SK-N-MC (cell line): Measurements from ENCODE around the gene ARL8A.
"Not testable (repeated sequence)": the region's sequence is repeated elsewhere in the genome, so short reads cannot be mapped to it uniquely, and the experiment has no call there.

Experiments used
- DNase-seq: peaks from one replicate; pipeline ENCODE4 v3.0.0-alpha.2; 2011; ENCODE audit warnings: low read depth, low spot score
- H3K27ac ChIP-seq: fragments of 200-600 bp; sonication (generic); 2 replicates; pipeline ENCODE4 v1.5.1; 2016; ENCODE audit warnings: mixed run types
- H3K36me3 ChIP-seq: fragments of 200-600 bp; sonication (generic); 2 replicates; pipeline ENCODE4 v1.6.1; 2017; ENCODE audit warnings: antibody characterized with exemption, low read length, mixed read lengths; ENCODE audit not compliant: insufficient read depth
- H3K4me3 ChIP-seq: fragments of 200-600 bp; sonication (generic); 2 replicates; pipeline ENCODE4 v1.5.1; 2016
- H3K9ac ChIP-seq: fragments of 200-600 bp; sonication (generic); 2 replicates; pipeline ENCODE4 v1.8.0; 2017; ENCODE audit warnings: mixed run types, mixed read lengths; ENCODE audit not compliant: insufficient read length
- H3K9me3 ChIP-seq: fragments of 200-600 bp; sonication (generic); 2 replicates; pipeline ENCODE4 v1.6.1; 2017; ENCODE audit warnings: low read depth, mild to moderate bottlenecking, antibody characterized with exemption, low read length, moderate library complexity, mixed read lengths
- EZH2 ChIP-seq: fragments of 200-600 bp; sonication (generic); IDR thresholded peaks from one replicate; pipeline ENCODE4 v1.6.1; 2017; ENCODE audit warnings: antibody characterized with exemption
- FOXP2 ChIP-seq: optimal IDR thresholded peaks from 2 replicates; pipeline ENCODE3; 2011; ENCODE audit warnings: mild to moderate bottlenecking, moderate library complexity; ENCODE audit not compliant: insufficient read depth; ENCODE audit errors: extremely low read length, control extremely low read depth
- POLR2AphosphoS5 ChIP-seq: IDR thresholded peaks from 2 replicates; pipeline ENCODE4 v1.6.1; 2012; ENCODE audit warnings: mild to moderate bottlenecking, low read depth, low read length, borderline replicate concordance

Gene ARL8A

DNA sequence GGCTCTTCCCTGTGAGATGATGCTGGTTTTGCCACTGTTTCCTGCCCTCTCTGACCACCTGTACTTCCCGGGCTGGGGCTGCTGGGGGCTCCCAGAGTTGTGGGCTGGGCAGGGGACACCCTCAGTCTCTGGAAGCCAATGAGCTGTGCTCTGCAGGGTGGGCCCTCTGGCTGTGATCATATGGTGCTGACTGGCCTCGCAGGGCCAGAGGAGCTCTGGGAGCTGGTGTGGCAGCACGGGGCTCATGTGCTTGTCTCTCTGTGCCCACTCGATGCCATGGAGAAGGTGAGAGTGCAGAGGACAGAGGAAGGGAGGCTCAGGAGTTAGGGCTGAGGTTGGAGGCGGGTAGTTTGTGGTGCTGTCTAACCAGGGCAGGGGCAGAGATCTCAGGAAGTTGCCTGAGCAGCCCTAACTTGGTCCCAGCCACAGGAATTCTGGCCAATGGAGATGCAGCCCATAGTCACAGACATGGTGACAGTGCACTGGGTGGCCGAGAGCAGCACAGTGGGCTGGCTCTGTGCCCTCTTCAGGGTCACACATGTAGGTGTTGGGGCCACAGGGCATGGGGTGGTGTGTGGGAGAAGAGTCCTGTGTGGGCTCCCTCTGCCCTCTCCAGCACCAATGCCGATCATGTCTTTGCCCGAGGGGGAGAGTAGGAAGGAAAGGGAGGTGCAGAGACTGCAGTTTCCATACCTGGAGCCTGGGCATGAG, 43.3 kb upstream of the ARL8A start:
- H3K9me3 ChIP-seq = no peaks in the 10 kb centered on the region
- TF ChIP-seq FOXP2 (no peak), POLR2AphosphoS5 (no peak), EZH2 (no peak)
- no peak for DNase-seq
- H3K4me3 ChIP-seq = no peak overlapping the region
- no peaks in the 10 kb centered on the region for H3K36me3 ChIP-seq
- H3K27ac ChIP-seq = no peak overlapping the region
- no peak overlapping the region for H3K9ac ChIP-seq

DNA sequence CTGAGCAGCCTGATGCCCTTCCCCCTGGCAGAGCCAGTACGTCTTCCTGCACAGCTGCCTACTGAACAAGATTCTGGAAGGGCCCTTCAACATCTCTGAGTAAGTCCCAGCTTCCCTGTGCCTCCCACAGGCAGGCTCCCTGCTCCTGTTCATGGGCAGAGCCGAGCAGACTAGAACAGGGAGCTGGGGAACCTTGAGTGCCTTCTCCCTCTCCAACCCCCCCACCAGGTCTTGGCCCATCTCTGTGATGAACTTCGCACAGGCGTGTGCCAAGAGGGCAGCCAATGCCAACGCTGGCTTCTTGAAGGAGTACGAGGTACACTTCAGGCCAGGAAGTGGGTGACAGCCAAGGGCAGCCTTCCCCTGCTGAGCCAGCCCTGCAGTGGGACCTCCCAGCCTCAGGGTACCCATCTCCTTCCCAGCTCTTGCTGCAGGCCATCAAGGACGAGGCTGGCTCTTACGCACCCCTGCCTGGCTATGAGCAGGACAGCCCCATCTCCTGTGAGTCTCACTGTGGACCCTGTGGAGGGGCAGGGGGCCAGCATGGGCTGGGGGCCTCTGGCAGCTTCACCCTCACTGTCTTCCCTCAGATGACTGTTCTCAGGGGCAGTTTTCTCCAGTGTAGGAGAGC, 42.6 kb upstream of the ARL8A start:
- Histone ChIP-seq H3K9ac (no peak overlapping the region), H3K4me3 (no peak overlapping the region), H3K27ac (no peak overlapping the region), H3K9me3 (no peaks in the 10 kb centered on the region), H3K36me3 (no peaks in the 10 kb centered on the region)
- TF ChIP-seq EZH2 = no peak
- TF ChIP-seq FOXP2 = no peak
- no peak for TF ChIP-seq POLR2AphosphoS5
- no peak for DNase-seq

DNA sequence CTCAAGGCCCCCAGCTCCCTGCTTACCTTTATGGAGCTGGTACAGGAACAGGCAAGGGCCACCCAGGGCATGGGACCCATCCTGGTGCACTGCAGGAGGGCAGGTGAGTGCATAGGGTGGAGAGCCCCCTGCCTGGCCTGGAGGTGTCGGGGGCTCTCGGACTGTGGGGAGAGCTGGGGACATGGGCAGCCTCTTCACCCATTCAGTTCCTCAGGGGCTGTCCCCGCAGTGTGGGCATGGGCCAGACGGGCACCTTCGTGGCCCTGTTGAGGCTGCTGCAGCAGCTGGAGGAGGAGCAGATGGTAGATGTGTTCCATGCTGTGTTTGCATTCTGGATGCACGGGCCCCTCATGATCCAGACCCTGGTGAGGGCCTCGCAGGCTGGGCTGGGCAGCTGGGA, 41.8 kb upstream of the ARL8A start:
- no peak for TF ChIP-seq FOXP2
- TF ChIP-seq POLR2AphosphoS5 = no peak
- TF ChIP-seq EZH2 = no peak
- no peak overlapping the region for H3K4me3 ChIP-seq
- H3K27ac ChIP-seq = no peak overlapping the region
- no peaks in the 10 kb centered on the region for H3K9me3 ChIP-seq
- no peak overlapping the region for H3K9ac ChIP-seq
- DNase-seq = no peak
- H3K36me3 ChIP-seq = no peaks in the 10 kb centered on the region

DNA sequence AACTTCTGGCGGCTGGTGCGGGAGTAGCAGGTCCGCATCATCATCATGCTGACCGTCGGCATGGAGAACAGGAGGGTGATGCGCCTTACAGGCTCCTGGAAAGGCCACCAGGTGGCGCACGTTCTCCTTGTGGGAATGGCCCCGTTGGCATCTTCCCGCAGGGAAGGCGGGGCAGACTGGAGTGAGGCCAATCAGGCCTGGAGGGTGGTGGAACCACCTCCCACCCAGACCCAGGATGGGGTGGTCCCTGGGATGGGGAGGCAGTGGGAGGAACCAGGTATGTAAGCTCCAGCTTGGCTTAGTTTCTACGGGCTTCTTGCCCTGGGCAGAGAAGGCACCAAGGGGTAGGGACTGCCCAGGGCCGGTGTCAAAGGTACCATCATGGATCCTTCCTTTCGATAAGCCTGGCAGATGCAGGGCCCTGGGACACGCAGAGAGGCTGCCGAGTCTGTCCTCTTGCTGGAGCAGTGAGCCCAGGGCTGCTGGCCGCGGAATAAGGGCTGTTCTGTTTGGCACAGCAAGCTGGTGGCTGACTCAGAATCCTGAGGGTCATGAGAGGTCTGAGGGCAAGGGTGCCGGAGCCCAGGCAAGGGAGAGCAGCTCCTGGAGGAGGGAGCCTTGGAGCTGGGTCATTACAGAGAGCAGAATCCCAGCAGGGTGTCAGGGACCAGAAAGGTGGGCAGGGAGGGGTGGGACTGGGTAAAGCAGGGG, 40.4 kb upstream of the ARL8A start:
- TF ChIP-seq POLR2AphosphoS5 (no peak), EZH2 (no peak), FOXP2 (no peak)
- Histone ChIP-seq H3K36me3 (no peaks in the 10 kb centered on the region), H3K4me3 (no peak overlapping the region), H3K9ac (no peak overlapping the region), H3K27ac (no peak overlapping the region), H3K9me3 (no peaks in the 10 kb centered on the region)
- peak; percentile 35 for DNase-seq

DNA sequence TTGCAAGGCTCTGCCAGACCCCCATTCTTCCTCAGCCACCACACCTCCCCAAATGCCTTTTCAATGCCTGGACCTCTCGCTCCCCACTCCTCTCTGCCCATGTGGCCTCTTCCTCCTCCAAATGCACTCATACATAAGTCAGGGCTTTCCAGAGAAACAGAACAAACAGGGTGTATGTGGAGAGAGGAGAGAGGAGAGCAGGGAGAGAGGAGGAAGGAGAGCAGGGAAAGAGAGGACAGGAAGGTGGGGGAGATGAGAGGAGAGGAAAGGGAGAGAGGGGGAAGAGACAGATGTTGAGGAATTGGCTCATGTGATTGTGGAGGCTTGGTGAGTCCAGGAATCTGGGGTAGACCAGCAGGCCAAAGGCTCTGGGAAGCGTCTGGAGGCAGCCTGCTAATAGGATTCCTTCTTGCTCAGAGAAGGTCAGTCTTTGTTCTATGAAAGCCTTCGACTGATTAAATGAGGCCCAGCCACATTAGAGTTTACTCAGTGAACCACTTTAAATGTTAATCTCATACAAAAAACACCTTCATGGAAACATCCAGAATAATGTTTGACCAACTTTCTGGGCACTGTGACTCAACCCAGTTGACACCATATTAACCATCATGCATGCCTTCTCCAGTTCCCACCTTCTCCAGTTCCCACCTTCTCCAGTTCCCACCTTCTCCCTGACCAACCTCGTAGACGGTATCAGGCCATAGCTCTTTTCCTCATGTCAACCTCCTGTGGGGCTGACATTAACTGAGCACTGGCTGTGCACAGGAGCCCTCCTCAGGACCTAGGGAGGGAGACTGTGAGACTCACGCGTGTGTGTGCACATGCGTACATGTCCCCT, 37.7 kb upstream of the ARL8A start:
- no peaks in the 10 kb centered on the region for H3K36me3 ChIP-seq
- DNase-seq = no peak
- no peak overlapping the region for H3K4me3 ChIP-seq
- TF ChIP-seq EZH2 = no peak
- TF ChIP-seq POLR2AphosphoS5 = no peak
- TF ChIP-seq FOXP2 = no peak
- no peak overlapping the region for H3K9ac ChIP-seq
- no peak overlapping the region for H3K27ac ChIP-seq
- no peaks in the 10 kb centered on the region for H3K9me3 ChIP-seq

DNA sequence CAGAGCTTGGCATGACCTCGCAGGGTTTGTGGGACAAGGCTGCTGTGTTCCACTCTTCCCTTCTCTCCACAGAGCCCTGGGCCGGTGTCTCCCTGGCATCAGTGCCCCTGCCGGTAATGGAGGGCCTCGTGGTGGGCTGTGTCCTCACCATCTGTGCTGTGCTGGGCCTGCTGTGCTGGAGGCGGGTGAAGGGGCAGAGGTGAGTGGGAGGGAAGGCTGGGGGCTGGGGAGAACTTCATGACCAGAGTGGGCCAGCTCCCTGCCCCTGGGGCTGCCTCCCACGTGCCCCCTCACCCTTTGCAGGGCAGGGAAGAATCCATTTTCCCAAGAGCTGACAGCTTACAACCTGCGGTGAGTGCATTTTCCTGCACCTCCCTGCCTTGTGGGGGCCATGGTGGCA, 37.0 kb upstream of the ARL8A start:
- TF ChIP-seq EZH2 = no peak
- Histone ChIP-seq H3K4me3 (no peak overlapping the region), H3K9me3 (no peaks in the 10 kb centered on the region), H3K36me3 (no peaks in the 10 kb centered on the region), H3K27ac (no peak overlapping the region), H3K9ac (no peak overlapping the region)
- no peak for DNase-seq

DNA sequence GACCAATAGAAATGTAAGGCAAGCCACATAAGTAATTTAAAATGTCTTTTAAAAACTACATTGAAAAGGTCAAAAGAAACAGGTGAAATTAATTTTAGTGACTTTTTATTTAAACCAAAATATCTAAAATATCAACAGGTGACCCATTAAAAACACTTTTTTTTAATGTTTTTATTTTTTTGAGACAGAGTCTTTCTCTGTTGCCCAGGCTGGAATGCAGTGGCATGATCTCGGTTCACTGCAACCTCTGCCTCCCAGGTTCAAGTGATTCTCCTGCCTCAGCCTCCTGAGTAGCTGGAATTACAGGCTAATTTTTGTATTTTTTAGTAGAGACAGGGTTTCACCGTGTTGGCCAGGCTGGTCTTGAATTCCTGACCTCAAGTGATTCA, 36.2 kb upstream of the ARL8A start:
- H3K4me3 ChIP-seq, H3K9ac ChIP-seq, H3K27ac ChIP-seq, H3K36me3 ChIP-seq, H3K9me3 ChIP-seq, DNase-seq: not testable (repeated sequence)

DNA sequence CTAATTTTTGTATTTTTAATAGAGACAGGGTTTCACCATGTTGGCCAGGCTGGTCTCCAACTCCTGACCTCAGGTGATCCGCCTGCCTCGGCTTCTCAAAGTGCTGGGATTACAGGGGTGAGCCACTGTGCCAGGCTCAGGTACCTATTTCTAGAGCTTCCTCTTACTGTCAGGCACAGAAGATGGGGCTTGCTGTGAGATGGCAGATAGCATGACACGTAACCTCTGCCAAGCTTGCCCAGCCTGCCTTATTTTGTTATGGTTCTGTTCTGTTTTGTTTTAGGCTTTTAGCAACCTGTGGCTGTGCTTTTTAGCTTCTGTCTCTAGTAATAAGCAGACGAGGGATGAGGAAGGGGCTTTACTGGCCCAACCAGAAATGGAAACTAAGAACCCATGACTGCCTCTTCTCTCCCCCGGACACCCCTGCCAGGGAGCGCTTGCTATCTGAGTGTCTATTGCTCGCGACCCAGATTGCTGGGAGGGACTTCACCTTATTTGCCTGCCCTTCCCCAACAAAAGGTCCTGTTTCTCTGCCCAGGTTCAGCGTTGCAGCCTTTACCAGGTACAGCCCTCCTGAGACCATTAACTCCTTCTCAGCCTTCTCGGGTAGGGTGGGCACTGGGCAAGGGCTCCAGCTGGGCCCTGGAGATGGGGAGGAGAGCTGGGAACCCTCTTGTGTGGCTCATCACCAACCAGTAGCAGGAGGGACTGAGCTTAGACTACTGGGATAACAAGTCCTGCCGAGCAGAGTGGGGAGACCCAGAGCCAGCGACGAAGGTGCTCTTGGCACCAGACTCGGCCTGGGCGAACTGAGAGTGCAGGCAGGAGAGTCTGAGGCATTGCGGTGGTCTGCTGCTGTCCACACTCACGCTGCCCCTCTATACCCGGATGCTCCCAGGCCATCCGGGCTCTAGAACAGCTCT, 35.6 kb upstream of the ARL8A start:
- Histone ChIP-seq H3K4me3 (no peak overlapping the region), H3K27ac (no peak overlapping the region), H3K9me3 (no peaks in the 10 kb centered on the region), H3K9ac (no peak overlapping the region), H3K36me3 (no peaks in the 10 kb centered on the region)
- DNase-seq = no peak
- TF ChIP-seq EZH2 (no peak), POLR2AphosphoS5 (no peak), FOXP2 (no peak)
